ENCODE data around the gene ARSG.

DNA sequence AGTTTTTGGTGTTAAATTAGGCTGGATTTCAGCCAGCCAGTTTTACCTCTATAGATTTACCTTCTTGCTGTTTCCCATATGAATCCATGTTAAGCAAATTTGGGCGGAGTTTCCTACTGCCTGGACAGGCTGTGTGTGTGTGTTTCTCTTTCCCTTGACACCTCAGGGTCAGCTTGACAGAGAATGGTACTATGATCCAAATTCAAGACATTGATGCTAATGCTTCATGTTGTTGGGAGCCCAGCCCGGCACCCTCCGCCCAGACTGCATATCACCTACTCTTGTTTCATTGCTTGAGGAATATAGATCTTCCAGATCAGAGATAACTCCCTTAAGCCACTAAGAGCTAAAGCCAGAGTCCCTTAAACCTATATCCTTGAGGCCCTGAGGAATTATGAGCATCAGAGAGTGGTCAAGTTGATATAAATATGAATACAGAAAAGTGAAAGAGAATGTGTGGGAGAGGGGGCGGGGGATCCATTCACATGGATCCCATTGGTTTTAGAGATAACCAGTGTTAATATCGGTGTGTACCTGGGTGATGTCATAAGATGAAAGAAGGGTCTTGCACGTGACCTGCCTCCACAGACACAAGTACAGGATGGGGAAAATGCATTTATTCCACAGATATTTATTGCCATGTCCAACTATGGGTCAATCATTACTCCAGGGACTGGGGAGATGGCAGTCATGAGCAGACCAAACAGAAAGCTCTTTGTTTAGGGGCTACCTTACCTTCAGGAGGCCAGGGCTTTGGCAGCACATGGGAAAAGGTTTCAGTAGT, 96.3 kb downstream of the ARSG start:
- TF ChIP-seq, protein P1, sequence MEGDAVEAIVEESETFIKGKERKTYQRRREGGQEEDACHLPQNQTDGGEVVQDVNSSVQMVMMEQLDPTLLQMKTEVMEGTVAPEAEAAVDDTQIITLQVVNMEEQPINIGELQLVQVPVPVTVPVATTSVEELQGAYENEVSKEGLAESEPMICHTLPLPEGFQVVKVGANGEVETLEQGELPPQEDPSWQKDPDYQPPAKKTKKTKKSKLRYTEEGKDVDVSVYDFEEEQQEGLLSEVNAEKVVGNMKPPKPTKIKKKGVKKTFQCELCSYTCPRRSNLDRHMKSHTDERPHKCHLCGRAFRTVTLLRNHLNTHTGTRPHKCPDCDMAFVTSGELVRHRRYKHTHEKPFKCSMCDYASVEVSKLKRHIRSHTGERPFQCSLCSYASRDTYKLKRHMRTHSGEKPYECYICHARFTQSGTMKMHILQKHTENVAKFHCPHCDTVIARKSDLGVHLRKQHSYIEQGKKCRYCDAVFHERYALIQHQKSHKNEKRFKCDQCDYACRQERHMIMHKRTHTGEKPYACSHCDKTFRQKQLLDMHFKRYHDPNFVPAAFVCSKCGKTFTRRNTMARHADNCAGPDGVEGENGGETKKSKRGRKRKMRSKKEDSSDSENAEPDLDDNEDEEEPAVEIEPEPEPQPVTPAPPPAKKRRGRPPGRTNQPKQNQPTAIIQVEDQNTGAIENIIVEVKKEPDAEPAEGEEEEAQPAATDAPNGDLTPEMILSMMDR (IDR thresholded peaks at IDR 0.05), result no peak
- no peak for TF ChIP-seq POLR2A (IDR thresholded peaks at IDR 0.05)
